ENCODE results near the gene RAB6C. TPM values are rescaled to one million over a fixed set of nuclear protein-coding genes. Genes with fewer than 3 reads are reported as not detected.
"Not testable (repeated sequence)": the region's sequence is repeated elsewhere in the genome, so short reads cannot be mapped to it uniquely, and the experiment has no call there.

Gene RAB6C
- total and polyA plus RNA-seq, 2 of the 8 experiments (the other 6 are each of a cell fraction or from before 2014, with no cell fraction given) = 0.03 to 0.09 TPM

GRCh38 chr2:129980246-129980645 lies 780 bp downstream of the RAB6C start:
- H3K27me3 ChIP-seq (replicated peaks in 1 of 4; ENCODE audit: control insufficient read depth in 3 of 4, extremely low read depth in 1 of 4, insufficient read depth in 3 of 4, low read length in 3 of 4) = peaks cover 1 to 12% (median 6%) of the 10 kb centered on the region in 4 experiments; a peak in 3 of 7 replicates
- H3K23ac ChIP-seq (ENCODE audit: insufficient read length); H4K91ac ChIP-seq (replicated peaks; ENCODE audit: insufficient read length, low read length); CTCF ChIA-PET (ENCODE audit: partially characterized antibody); H4K5ac ChIP-seq (ENCODE audit: insufficient read length, low read depth, low read length); H3K79me1 ChIP-seq (ENCODE audit: low read depth, low read length); H2AFZ ChIP-seq (ENCODE audit: low read length); POLR2A ChIA-PET (ENCODE audit: partially characterized antibody); H3K4ac ChIP-seq (replicated peaks; ENCODE audit: insufficient read length, low read depth, low read length); H3K36me3 ChIP-seq (ENCODE audit: control insufficient read depth in 2 of 4, insufficient read depth in 4 of 4, low read length in 3 of 4); H3K18ac ChIP-seq (ENCODE audit: extremely low read depth, low read length); H2BK120ac ChIP-seq (replicated peaks; ENCODE audit: low read depth, low read length); H3K14ac ChIP-seq (ENCODE audit: insufficient read length); H2AK5ac ChIP-seq (ENCODE audit: low read depth, low read length); H3K9ac ChIP-seq (replicated peaks in 1 of 4; ENCODE audit: extremely low read depth in 1 of 4, low read depth in 3 of 4, low read length in 3 of 4); H2BK12ac ChIP-seq (ENCODE audit: low read depth, low read length); H2BK5ac ChIP-seq (ENCODE audit: low read depth, low read length); FAIRE-seq; H3K23me2 ChIP-seq (ENCODE audit: low read depth, low read length); H2BK15ac ChIP-seq (ENCODE audit: low read length); H4K8ac ChIP-seq (ENCODE audit: extremely low read depth, insufficient read depth, low read length); H3K9me3 ChIP-seq (ENCODE audit: insufficient read depth in 2 of 2, low read depth in 1 of 2, low read length in 1 of 2); H3K79me2 ChIP-seq (ENCODE audit: control insufficient read depth in 1 of 2, insufficient read depth in 2 of 2, low read length in 2 of 2); H4K20me1 ChIP-seq (replicated peaks in 1 of 2; ENCODE audit: control insufficient read depth in 1 of 2, insufficient read depth in 2 of 2, low read length in 2 of 2); H3K27ac ChIP-seq (ENCODE audit: low read depth, low read length); H3K4me1 ChIP-seq (replicated peaks in 1 of 4; ENCODE audit: control insufficient read depth in 3 of 4, insufficient read depth in 4 of 4, low read length in 3 of 4); H3K56ac ChIP-seq (replicated peaks; ENCODE audit: insufficient read length, low read depth, low read length); H2BK20ac ChIP-seq (ENCODE audit: low read length); DNase-seq (ENCODE audit: low read depth in 1 of 2, low spot score in 2 of 2): not testable (repeated sequence)
- WGBS, 2 experiments (ENCODE audit: extremely low coverage in 1 of 2, insufficient coverage in 1 of 2, insufficient read length in 1 of 2, insufficient replicate concordance in 2 of 2, low coverage in 1 of 2, low lambda C conversion rate in 2 of 2, missing lambda C conversion rate in 1 of 2) = 43% methylated on average over 2 of the region's 13 CpGs; no CpG with 5 or more reads in 1 of the 2 experiments
- peak overlapping the region; percentile 51 to 76 for H3K4me2 ChIP-seq (ENCODE audit: insufficient read depth in 1 of 2, low read depth in 2 of 2, low read length in 2 of 2)
- peak overlapping the region in 2 of 4 experiments; percentile 22 to 43; a peak in 3 of 8 replicates for H3K4me3 ChIP-seq (ENCODE audit: extremely low read depth in 1 of 4, insufficient read depth in 2 of 4, low read depth in 3 of 4, low read length in 4 of 4)

- H3K4ac ChIP-seq (replicated peaks; ENCODE audit: insufficient read length, low read depth, low read length); DNase-seq (ENCODE audit: low read depth in 1 of 2, low spot score in 2 of 2); H2BK15ac ChIP-seq (ENCODE audit: low read length); H4K5ac ChIP-seq (ENCODE audit: insufficient read length, low read depth, low read length); H2BK12ac ChIP-seq (ENCODE audit: low read depth, low read length); H4K91ac ChIP-seq (replicated peaks; ENCODE audit: insufficient read length, low read length); H2BK20ac ChIP-seq (ENCODE audit: low read length); H3K9me3 ChIP-seq (ENCODE audit: insufficient read depth in 2 of 2, low read depth in 1 of 2, low read length in 1 of 2); H2AFZ ChIP-seq (ENCODE audit: low read length); H3K23ac ChIP-seq (ENCODE audit: insufficient read length); H2AK5ac ChIP-seq (ENCODE audit: low read depth, low read length); H3K4me1 ChIP-seq (replicated peaks in 1 of 4; ENCODE audit: control insufficient read depth in 3 of 4, insufficient read depth in 4 of 4, low read length in 3 of 4); FAIRE-seq; H3K4me3 ChIP-seq (ENCODE audit: extremely low read depth in 1 of 4, insufficient read depth in 2 of 4, low read depth in 3 of 4, low read length in 4 of 4); H3K79me1 ChIP-seq (ENCODE audit: low read depth, low read length); POLR2A ChIA-PET (ENCODE audit: partially characterized antibody); H3K18ac ChIP-seq (ENCODE audit: extremely low read depth, low read length); H4K20me1 ChIP-seq (replicated peaks in 1 of 2; ENCODE audit: control insufficient read depth in 1 of 2, insufficient read depth in 2 of 2, low read length in 2 of 2); H3K4me2 ChIP-seq (ENCODE audit: insufficient read depth in 1 of 2, low read depth in 2 of 2, low read length in 2 of 2); CTCF ChIA-PET (ENCODE audit: partially characterized antibody); H3K56ac ChIP-seq (replicated peaks; ENCODE audit: insufficient read length, low read depth, low read length); H3K23me2 ChIP-seq (ENCODE audit: low read depth, low read length); H3K14ac ChIP-seq (ENCODE audit: insufficient read length); H3K36me3 ChIP-seq (ENCODE audit: control insufficient read depth in 2 of 4, insufficient read depth in 4 of 4, low read length in 3 of 4); H2BK5ac ChIP-seq (ENCODE audit: low read depth, low read length); H2BK120ac ChIP-seq (replicated peaks; ENCODE audit: low read depth, low read length); H4K8ac ChIP-seq (ENCODE audit: extremely low read depth, insufficient read depth, low read length); H3K27ac ChIP-seq (ENCODE audit: low read depth, low read length); H3K79me2 ChIP-seq (ENCODE audit: control insufficient read depth in 1 of 2, insufficient read depth in 2 of 2, low read length in 2 of 2); H3K9ac ChIP-seq (replicated peaks in 1 of 4; ENCODE audit: extremely low read depth in 1 of 4, low read depth in 3 of 4, low read length in 3 of 4): not testable (repeated sequence)
- H3K27me3 ChIP-seq (replicated peaks in 1 of 4; ENCODE audit: control insufficient read depth in 3 of 4, extremely low read depth in 1 of 4, insufficient read depth in 3 of 4, low read length in 3 of 4) = peaks cover 1 to 12% (median 6%) of the 10 kb centered on the region in 4 experiments; a peak in 3 of 7 replicates
- WGBS, 2 experiments (ENCODE audit: extremely low coverage in 1 of 2, insufficient coverage in 1 of 2, insufficient read length in 1 of 2, insufficient replicate concordance in 2 of 2, low coverage in 1 of 2, low lambda C conversion rate in 2 of 2, missing lambda C conversion rate in 1 of 2) = 78% methylated on average over 7 of the region's 7 CpGs; no CpG with 5 or more reads in 1 of the 2 experiments
Measured at GRCh38 chr2:129981689-129982088, 2.2 kb downstream of the RAB6C start.
